Smooth muscle cell (in vitro differentiated cells): ENCODE measurements around the gene TPCN1. TPM values are rescaled to one million over a fixed set of nuclear protein-coding genes. Genes with fewer than 3 reads are reported as not detected.

Source experiments
- DNase-seq: peaks from one replicate; lab custom pipeline; 2025; ENCODE audit not compliant: unreplicated experiment; lab: John Stamatoyannopoulos, UW
- H2AFZ ChIP-seq: fragments of 200-600 bp; sonication (generic); 2 replicates; pipeline ENCODE4 v1.6.0; 2016; ENCODE audit warnings: antibody characterized with exemption, low read depth, mild to moderate bottlenecking
- H3F3A ChIP-seq: fragments of 200-600 bp; sonication (generic); 2 replicates; pipeline ENCODE4 v1.6.0; 2017; ENCODE audit warnings: antibody characterized with exemption, low read depth
- H3K27ac ChIP-seq: fragments of 200-600 bp; sonication (generic); 2 replicates; pipeline ENCODE4 v1.5.1; 2016; ENCODE audit warnings: low read depth, mild to moderate bottlenecking
- H3K27me3 ChIP-seq: fragments of 200-600 bp; sonication (generic); 2 replicates; pipeline ENCODE4 v1.6.1; 2016; ENCODE audit warnings: low read depth, mild to moderate bottlenecking
- H3K36me3 ChIP-seq: fragments of 200-600 bp; sonication (generic); 2 replicates; pipeline ENCODE4 v1.5.1; 2016; ENCODE audit warnings: low read depth
- H3K4me1 ChIP-seq: fragments of 200-600 bp; sonication (generic); 2 replicates; pipeline ENCODE4 v1.5.1; 2016; ENCODE audit warnings: low read depth
- H3K4me2 ChIP-seq: fragments of 200-600 bp; sonication (generic); 2 replicates; pipeline ENCODE4 v1.6.0; 2016; ENCODE audit warnings: mild to moderate bottlenecking
- H3K4me3 ChIP-seq: fragments of 200-600 bp; sonication (generic); 2 replicates; pipeline ENCODE4 v1.5.1; 2016; ENCODE audit warnings: mild to moderate bottlenecking
- H3K79me2 ChIP-seq: fragments of 200-600 bp; sonication (generic); 2 replicates; pipeline ENCODE4 v1.6.0; 2016; ENCODE audit warnings: low read depth, mild to moderate bottlenecking
- H3K9ac ChIP-seq: fragments of 200-600 bp; sonication (generic); 2 replicates; pipeline ENCODE4 v1.6.0; 2016; ENCODE audit warnings: low read depth
- H3K9me3 ChIP-seq: fragments of 200-600 bp; sonication (generic); replicated peaks from 2 replicates; pipeline ENCODE4 v1.5.1; 2016; ENCODE audit warnings: low read depth
- H4K20me1 ChIP-seq: fragments of 200-600 bp; sonication (generic); 2 replicates; pipeline ENCODE4 v1.6.0; 2016; ENCODE audit warnings: low read depth
- CTCF ChIP-seq: fragments of 200-600 bp; sonication (generic); IDR thresholded peaks from 2 replicates; pipeline ENCODE4 v1.5.1; 2017; ENCODE audit warnings: borderline replicate concordance, mild to moderate bottlenecking, antibody characterized with exemption; ENCODE audit not compliant: insufficient read depth, poor library complexity, severe bottlenecking
- WGBS: methylation state at CpG from one replicate; pipeline ENCODE4 v1.1.7; 2016; ENCODE audit warnings: low lambda C conversion rate; 5-methylcytosine and 5-hydroxymethylcytosine counted together
- polyA plus RNA-seq: library from polyadenylated mRNA; unstranded; fragments of >200 nt; fragmentation: Nextera tagmentation; extraction: Ambion mirVana; gene quantifications from 2 replicates; pipeline ENCODE4 v1.2.1, GENCODE V29; 2016
- total RNA-seq: library from RNA; depleted of rRNA; stranded (reverse); fragments of >200 nt; gene quantifications from 2 replicates; pipeline ENCODE4 v1.2.3, GENCODE V29; 2014

Gene TPCN1
- total and polyA plus RNA-seq, 2 experiments from 2014 or later: 12.9 to 29.2 TPM

GRCh38 chr12:113201187-113202177, 19.8 kb upstream of the TPCN1 start:
- Histone ChIP-seq H3K9me3 (no peaks in the 10 kb centered on the region), H3K4me2 (no peak overlapping the region), H3F3A (peaks cover 7% of the 10 kb centered on the region), H3K9ac (no peak overlapping the region), H2AFZ (no peak overlapping the region), H4K20me1 (no peaks in the 10 kb centered on the region), H3K27me3 (no peaks in the 10 kb centered on the region), H3K79me2 (no peaks in the 10 kb centered on the region), H3K4me3 (no peak overlapping the region), H3K4me1 (no peaks in the 10 kb centered on the region), H3K27ac (no peak overlapping the region), H3K36me3 (no peaks in the 10 kb centered on the region)
- TF ChIP-seq CTCF: no peak
- 95% methylated on average over 14 of the region's 14 CpGs for WGBS
- DNase-seq: no peak

- H3K27me3 ChIP-seq: no peaks in the 10 kb centered on the region
- DNase-seq: no peak
- no peak overlapping the region for H3K9ac ChIP-seq
- no peak overlapping the region for H3K4me2 ChIP-seq
- WGBS: 94% methylated on average over 4 of the region's 4 CpGs
- H3K4me1 ChIP-seq: no peaks in the 10 kb centered on the region
- H4K20me1 ChIP-seq: no peaks in the 10 kb centered on the region
- no peaks in the 10 kb centered on the region for H3K9me3 ChIP-seq
- H3K36me3 ChIP-seq: no peaks in the 10 kb centered on the region
- no peak overlapping the region for H2AFZ ChIP-seq
- no peak overlapping the region for H3K27ac ChIP-seq
- TF ChIP-seq CTCF: no peak
- peaks cover 7% of the 10 kb centered on the region for H3F3A ChIP-seq
- H3K4me3 ChIP-seq: no peak overlapping the region
- no peaks in the 10 kb centered on the region for H3K79me2 ChIP-seq
Observed at GRCh38 chr12:113202300-113203075, 18.8 kb upstream of the TPCN1 start.

- TF ChIP-seq CTCF: no peak
- no peak overlapping the region for H3K9ac ChIP-seq
- no peak overlapping the region for H2AFZ ChIP-seq
- no peaks in the 10 kb centered on the region for H4K20me1 ChIP-seq
- no peaks in the 10 kb centered on the region for H3K9me3 ChIP-seq
- no peaks in the 10 kb centered on the region for H3K79me2 ChIP-seq
- no peak overlapping the region for H3K4me2 ChIP-seq
- H3K27ac ChIP-seq: no peak overlapping the region
- 88% methylated on average over 8 of the region's 8 CpGs for WGBS
- peaks cover 12% of the 10 kb centered on the region for H3F3A ChIP-seq
- H3K27me3 ChIP-seq: no peaks in the 10 kb centered on the region
- no peak for DNase-seq
- peaks cover 4% of the 10 kb centered on the region for H3K4me1 ChIP-seq
- H3K4me3 ChIP-seq: no peak overlapping the region
- H3K36me3 ChIP-seq: no peaks in the 10 kb centered on the region
Observed at GRCh38 chr12:113203852-113204760, 17.2 kb upstream of the TPCN1 start.
